H1 (cell line): ENCODE measurements around the gene MXRA8. TPM values are rescaled to one million over a fixed set of nuclear protein-coding genes. Genes with fewer than 3 reads are reported as not detected.

ENCODE experiments used
- CTCF ChIA-PET: fragments of 300-600 bp; sonication (Branson Sonifier 250); formaldehyde crosslinking; loops from one replicate; lab custom pipeline; 2021; ENCODE audit not compliant: partially characterized antibody; lab: Charles Lee
- POLR2A ChIA-PET: fragments of 300-600 bp; sonication (Branson Sonifier 250); formaldehyde crosslinking; loops from one replicate; lab custom pipeline; 2021; ENCODE audit warnings: inconsistent platforms; ENCODE audit not compliant: partially characterized antibody; lab: Charles Lee
- DNase-seq, 2 experiments: peaks; one replicate each; pipeline versions ENCODE4 v3.0.0 to v3.0.0-alpha.2; 2010 to 2022; ENCODE audit warnings: low spot score in 2 of 2, low read depth in 1 of 2, mixed read lengths in 1 of 2
- FAIRE-seq: peaks from 2 replicates; lab custom pipeline; 2011; peaks lifted over from hg19 to GRCh38; lab: Jason Lieb, UNC
- H2AFZ ChIP-seq: 2 replicates; pipeline ENCODE4 v1.8.1; 2012; ENCODE audit warnings: low read length, inconsistent platforms
- H2AK5ac ChIP-seq: 2 replicates; pipeline ENCODE4 v1.6.1; 2013; ENCODE audit warnings: low read depth, low read length
- H2BK120ac ChIP-seq: replicated peaks from 2 replicates; pipeline ENCODE3; 2013; ENCODE audit warnings: low read depth, low read length, inconsistent platforms
- H2BK12ac ChIP-seq: 2 replicates; pipeline ENCODE4 v1.6.1; 2013; ENCODE audit warnings: low read depth, low read length
- H2BK15ac ChIP-seq: 2 replicates; pipeline ENCODE4 v1.6.1; 2013; ENCODE audit warnings: low read length
- H2BK20ac ChIP-seq: 2 replicates; pipeline ENCODE4 v1.6.1; 2013; ENCODE audit warnings: low read length
- H2BK5ac ChIP-seq: 2 replicates; pipeline ENCODE4 v1.6.1; 2013; ENCODE audit warnings: low read depth, low read length
- H3K14ac ChIP-seq: 2 replicates; pipeline ENCODE4 v1.6.1; 2013; ENCODE audit warnings: inconsistent platforms; ENCODE audit not compliant: insufficient read length
- H3K18ac ChIP-seq: 2 replicates; pipeline ENCODE4 v1.6.1; 2013; ENCODE audit warnings: low read length; ENCODE audit errors: extremely low read depth
- H3K23ac ChIP-seq: 2 replicates; pipeline ENCODE4 v1.6.1; 2013; ENCODE audit warnings: inconsistent platforms; ENCODE audit not compliant: insufficient read length
- H3K23me2 ChIP-seq: 2 replicates; pipeline ENCODE4 v1.6.1; 2013; ENCODE audit warnings: low read depth, low read length
- H3K27ac ChIP-seq: 2 replicates; pipeline ENCODE4 v1.6.1; 2011; ENCODE audit warnings: low read depth, low read length, inconsistent platforms
- H3K27me3 ChIP-seq, 4 experiments: replicated peaks in 1 of 4; 1 replicate in 1 of 4; 2 replicates in 3 of 4; pipeline versions ENCODE4 v1.6.1 to v1.8.1; 2011 to 2013; ENCODE audit warnings: low read length in 3 of 4, mild to moderate bottlenecking in 3 of 4, inconsistent platforms in 2 of 4, mixed read lengths in 2 of 4, moderate library complexity in 1 of 4; ENCODE audit not compliant: control insufficient read depth in 3 of 4, insufficient read depth in 3 of 4; ENCODE audit errors: extremely low read depth in 1 of 4
- H3K36me3 ChIP-seq, 4 experiments: 2 replicates each; pipeline versions ENCODE4 v1.6.1 to v1.8.1; 2011 to 2013; ENCODE audit warnings: mild to moderate bottlenecking in 4 of 4, low read length in 3 of 4, moderate library complexity in 2 of 4, control low read depth in 1 of 4, inconsistent platforms in 1 of 4; ENCODE audit not compliant: insufficient read depth in 4 of 4, control insufficient read depth in 2 of 4
- H3K4ac ChIP-seq: replicated peaks from 2 replicates; pipeline ENCODE3; 2013; ENCODE audit warnings: low read length, low read depth, mixed read lengths, inconsistent platforms; ENCODE audit not compliant: insufficient read length
- H3K4me1 ChIP-seq, 4 experiments: replicated peaks in 1 of 4; 1 replicate in 1 of 4; 2 replicates in 3 of 4; pipeline versions ENCODE4 v1.6.1 to v1.8.1; 2011 to 2013; ENCODE audit warnings: low read length in 3 of 4, inconsistent platforms in 2 of 4, mixed read lengths in 1 of 4; ENCODE audit not compliant: insufficient read depth in 4 of 4, control insufficient read depth in 3 of 4
- H3K4me2 ChIP-seq, 2 experiments: 2 replicates each; pipeline versions ENCODE4 v1.6.1 to v1.8.1; 2011 to 2013; ENCODE audit warnings: low read depth in 2 of 2, low read length in 2 of 2, control low read depth in 1 of 2, inconsistent platforms in 1 of 2, mild to moderate bottlenecking in 1 of 2; ENCODE audit not compliant: insufficient read depth in 1 of 2
- H3K4me3 ChIP-seq, 4 experiments: fragments of 200-600, 300-600 bp in 1 of 4; sonication (generic), shearing (Covaris generic), sonication (Bioruptor Twin) in 1 of 4; 2 replicates each; pipeline versions ENCODE4 v1.5.1 to v1.8.1; 2011 to 2016; ENCODE audit warnings: low read length in 4 of 4, low read depth in 3 of 4, control low read depth in 2 of 4, inconsistent platforms in 2 of 4, mild to moderate bottlenecking in 2 of 4, mixed read lengths in 1 of 4, moderate library complexity in 1 of 4; ENCODE audit not compliant: insufficient read depth in 2 of 4; ENCODE audit errors: extremely low read depth in 1 of 4
- H3K56ac ChIP-seq: replicated peaks from 2 replicates; pipeline ENCODE3; 2013; ENCODE audit warnings: low read depth, mild to moderate bottlenecking, mixed read lengths, low read length, inconsistent platforms; ENCODE audit not compliant: insufficient read length
- H3K79me1 ChIP-seq: 2 replicates; pipeline ENCODE4 v1.6.1; 2013; ENCODE audit warnings: low read depth, low read length, control low read depth
- H3K79me2 ChIP-seq, 2 experiments: 2 replicates each; pipeline versions ENCODE4 v1.6.1 to v1.8.1; 2012 to 2013; ENCODE audit warnings: low read length in 2 of 2, mild to moderate bottlenecking in 2 of 2, inconsistent platforms in 1 of 2; ENCODE audit not compliant: insufficient read depth in 2 of 2, control insufficient read depth in 1 of 2
- H3K9ac ChIP-seq, 4 experiments: replicated peaks in 1 of 4; 1 replicate in 1 of 4; 2 replicates in 3 of 4; pipeline versions ENCODE4 v1.6.1 to v1.8.1; 2011 to 2013; ENCODE audit warnings: low read depth in 3 of 4, low read length in 3 of 4, control low read depth in 2 of 4, mild to moderate bottlenecking in 2 of 4, moderate library complexity in 2 of 4, inconsistent platforms in 1 of 4; ENCODE audit errors: extremely low read depth in 1 of 4
- H3K9me3 ChIP-seq, 2 experiments: 2 replicates each; pipeline versions ENCODE4 v1.6.1 to v1.8.1; 2012 to 2013; ENCODE audit warnings: mild to moderate bottlenecking in 2 of 2, moderate library complexity in 2 of 2, control low read depth in 1 of 2, inconsistent platforms in 1 of 2, low read depth in 1 of 2, low read length in 1 of 2, mixed read lengths in 1 of 2; ENCODE audit not compliant: insufficient read depth in 2 of 2
- H4K20me1 ChIP-seq, 2 experiments: replicated peaks in 1 of 2; 2 replicates each; pipeline versions ENCODE3 to v1.8.1; 2011 to 2013; ENCODE audit warnings: inconsistent platforms in 2 of 2, low read length in 2 of 2, mild to moderate bottlenecking in 1 of 2; ENCODE audit not compliant: insufficient read depth in 2 of 2, control insufficient read depth in 1 of 2
- H4K5ac ChIP-seq: 2 replicates; pipeline ENCODE4 v1.6.1; 2013; ENCODE audit warnings: low read length, low read depth, mixed read lengths, inconsistent platforms; ENCODE audit not compliant: insufficient read length
- H4K8ac ChIP-seq: 2 replicates; pipeline ENCODE4 v1.8.0; 2013; ENCODE audit warnings: mild to moderate bottlenecking, moderate library complexity, low read length, inconsistent platforms; ENCODE audit not compliant: insufficient read depth; ENCODE audit errors: extremely low read depth
- H4K91ac ChIP-seq: replicated peaks from 2 replicates; pipeline ENCODE3; 2013; ENCODE audit warnings: low read length, mixed read lengths, inconsistent platforms; ENCODE audit not compliant: insufficient read length
- BRCA1 ChIP-seq: IDR thresholded peaks from 2 replicates; pipeline ENCODE4 v1.6.1; 2012; ENCODE audit warnings: low read depth, low read length, improper control_type of control experiment
- CEBPB ChIP-seq: IDR thresholded peaks from 2 replicates; pipeline ENCODE4 v1.6.1; 2012; ENCODE audit warnings: low read depth, low read length
- CREB1 ChIP-seq: IDR thresholded peaks from 2 replicates; pipeline ENCODE4 v1.6.1; 2012; ENCODE audit warnings: inconsistent platforms
- CTBP2 ChIP-seq: IDR thresholded peaks from 2 replicates; pipeline ENCODE4 v1.7.0; 2011; ENCODE audit warnings: borderline replicate concordance, mild to moderate bottlenecking, moderate library complexity, mixed read lengths, low read length; ENCODE audit not compliant: insufficient read depth, insufficient read length
- GABPA ChIP-seq: IDR thresholded peaks from 2 replicates; pipeline ENCODE4 v1.6.1; 2011; ENCODE audit warnings: mild to moderate bottlenecking, low read length, moderate library complexity, borderline replicate concordance; ENCODE audit not compliant: insufficient read depth
- JUN ChIP-seq: IDR thresholded peaks from 2 replicates; pipeline ENCODE4 v1.6.1; 2011; ENCODE audit warnings: low read depth, mild to moderate bottlenecking, improper control_type of control experiment, low read length
- JUND ChIP-seq: IDR thresholded peaks from 2 replicates; pipeline ENCODE4 v1.6.1; 2011; ENCODE audit warnings: mild to moderate bottlenecking, improper control_type of control experiment, low read length
- POU5F1 ChIP-seq: IDR thresholded peaks from 2 replicates; pipeline ENCODE4 v1.6.1; 2011; ENCODE audit warnings: low read depth, mild to moderate bottlenecking, low read length, moderate library complexity
- SIN3A ChIP-seq, 2 experiments: IDR thresholded peaks in 1 of 2; conservative IDR thresholded peaks in 1 of 2; 2 replicates each; pipeline ENCODE4 v1.6.1; 2011 to 2012; ENCODE audit warnings: low read length in 2 of 2, improper control_type of control experiment in 1 of 2, low read depth in 1 of 2, mild to moderate bottlenecking in 1 of 2
- SIRT6 ChIP-seq: IDR thresholded peaks from one replicate; pipeline ENCODE4 v1.7.1; 2012; ENCODE audit warnings: low read length, inconsistent platforms
- SP1 ChIP-seq: IDR thresholded peaks from 2 replicates; pipeline ENCODE4 v1.6.1; 2011; ENCODE audit warnings: low read depth, low read length
- SP4 ChIP-seq: IDR thresholded peaks from 2 replicates; pipeline ENCODE4 v1.6.1; 2012; ENCODE audit warnings: low read length, inconsistent platforms
- SRF ChIP-seq: IDR thresholded peaks from 2 replicates; pipeline ENCODE4 v1.6.1; 2011; ENCODE audit warnings: mild to moderate bottlenecking, low read depth, low read length, moderate library complexity
- TAF7 ChIP-seq: optimal IDR thresholded peaks from 2 replicates; pipeline ENCODE3; 2011; ENCODE audit warnings: low read depth, mild to moderate bottlenecking, inconsistent platforms, low read length, moderate library complexity, borderline replicate concordance
- WGBS, 2 experiments: shearing (Covaris generic) in 1 of 2; methylation state at CpG; one replicate each; pipeline versions ENCODE4 v1.1.6 to v1.1.7; 2013 to 2015; ENCODE audit warnings: low lambda C conversion rate in 2 of 2, mixed read lengths in 2 of 2, inconsistent platforms in 1 of 2, low coverage in 1 of 2, missing lambda C conversion rate in 1 of 2; ENCODE audit not compliant: insufficient replicate concordance in 2 of 2, insufficient coverage in 1 of 2, insufficient read length in 1 of 2; ENCODE audit errors: extremely low coverage in 1 of 2, missing lambda C conversion rate in 1 of 2; 5-methylcytosine and 5-hydroxymethylcytosine counted together
- polyA plus RNA-seq, 7 experiments: library from polyadenylated mRNA; depleted of rRNA in 3 of 7; stranded (reverse) in 5 of 7; unstranded in 2 of 7; fragments of >200 nt in 5 of 7; fragments of 200-250 nt in 2 of 7; gene quantifications; 1 replicate in 5 of 7; 2 replicates in 1 of 7; 4 replicates in 1 of 7; pipeline versions ENCODE4 v1.2.1 to v1.2.3, GENCODE V29; 2011 to 2013; ENCODE audit warnings: missing spikeins in 2 of 7, mixed read lengths in 2 of 7
- total RNA-seq: library from RNA; stranded (reverse); fragmentation: NEBNext Ultra II Directional; extraction: Animal tissue kit (Norgen Biotek cat#: 25700); gene quantifications from 2 replicates; pipeline ENCODE4 v1.2.1, GENCODE V29; 2021

The MXRA8 gene
- total and polyA plus RNA-seq, 2 of the 8 experiments (the other 6 are each of a cell fraction or from before 2014, with no cell fraction given): 10.5 to 17.2 TPM

GRCh38 chr1:1334835-1335234 is 23.5 kb downstream of the MXRA8 start:
- no peak for FAIRE-seq
- H4K20me1 ChIP-seq: peaks cover 10 to 28% of the 10 kb centered on the region in 2 experiments
- 82% methylated on average over 11 of the region's 11 CpGs; no CpG with 5 or more reads in 1 of the 2 experiments for WGBS, 2 experiments
- TF ChIP-seq CTBP2 (no peak), TAF7 (peak; percentile 98), SP1 (peak; percentile 48; the same call in 1 of the 2 replicates), CEBPB (no peak), JUN (no peak), BRCA1 (no peak), SIRT6 (no peak), JUND (no peak), SRF (0 out of 2 replicates have a peak, but pooled peaks have one; percentile 16), SP4 (0 out of 2 replicates have a peak, but pooled peaks have one; percentile 65), SIN3A (conservative IDR thresholded peaks at IDR 0.05 in 1 of 2, IDR thresholded peaks at IDR 0.05 in 1 of 2; ENCODE audit: low read depth in 1 of 2, low read length in 2 of 2) (peak; percentile 100), POU5F1 (no peak), CREB1 (peak; percentile 67), GABPA (peak; percentile 81; the same call in 1 of the 2 replicates)

More at GRCh38 chr1:1334835-1335234, 23.5 kb downstream of the MXRA8 start:
- H3K4me1 ChIP-seq: no peaks in the 10 kb centered on the region; a peak in 2 of 7 replicates
- ChIA-PET CTCF (interaction anchor here (0.6 to 3.2 kb wide), 8 partner anchors 10 to 928 kb away, joined by 3 to 13 read pairs (median 4); no protein-coding TSS in a partner anchor), POLR2A (interaction anchor here (0.8 to 9.0 kb wide), 17 partner anchors 9 to 99 kb away, joined by 3 to 134 read pairs (median 5); partner anchors contain the start of genes AURKAIP1, CCNL2 and DVL1)
- no peak overlapping the region for H3K27ac ChIP-seq
- peaks cover 0 to 1% of the 10 kb centered on the region in 2 experiments; a peak in 2 of 4 replicates for H3K9me3 ChIP-seq
- H3K18ac ChIP-seq: no peak overlapping the region
- H3K4ac ChIP-seq: no peak overlapping the region
- H3K23ac ChIP-seq: no peak overlapping the region
- H3K36me3 ChIP-seq: peaks cover 0 to 24% (median 6%) of the 10 kb centered on the region in 4 experiments; a peak in 5 of 8 replicates
- H2BK12ac ChIP-seq: no peak overlapping the region
- no peaks in the 10 kb centered on the region; a peak in 1 of 7 replicates for H3K27me3 ChIP-seq
- no peak overlapping the region for H3K14ac ChIP-seq
- H4K5ac ChIP-seq: no peak overlapping the region
- peak in 1 of 2 experiments; percentile 87 for DNase-seq
- peaks cover 4% of the 10 kb centered on the region; the same call in 1 of the 2 replicates for H3K79me1 ChIP-seq
- no peak overlapping the region for H2BK120ac ChIP-seq
- H3K4me2 ChIP-seq: no peak overlapping the region
- no peak overlapping the region for H3K4me3 ChIP-seq
- no peak overlapping the region for H2BK20ac ChIP-seq
- H4K8ac ChIP-seq: no peak overlapping the region
- H2AK5ac ChIP-seq: no peak overlapping the region
- no peak overlapping the region for H2BK15ac ChIP-seq
- H3K56ac ChIP-seq: no peak overlapping the region
- H4K91ac ChIP-seq: no peak overlapping the region
- no peak overlapping the region for H2AFZ ChIP-seq
- H3K23me2 ChIP-seq: peaks cover 2% of the 10 kb centered on the region; the same call in 1 of the 2 replicates
- no peak overlapping the region for H2BK5ac ChIP-seq
- H3K79me2 ChIP-seq: no peaks in the 10 kb centered on the region
- no peak overlapping the region for H3K9ac ChIP-seq
